T-cell (primary cell): ENCODE measurements around the gene PIGZ. TPM values are rescaled to one million over a fixed set of nuclear protein-coding genes. Genes with fewer than 3 reads are reported as not detected.

Experiments
- ATAC-seq, 4 experiments: fragments of 200-7000 bp in 3 of 4; fragments of 150-1000 bp in 1 of 4; cut with Tn5 transposase; replicated peaks in 1 of 4; 1 replicate in 3 of 4; 2 replicates in 1 of 4; pipeline ENCODE4 v1.10.0; 2021; ENCODE audit warnings: moderate library complexity in 3 of 4, mild to moderate bottlenecking in 2 of 4, moderate number of reproducible peaks in 1 of 4
- CTCF ChIA-PET, 2 donors: fragments of 300-600 bp; sonication (Branson Sonifier 250); formaldehyde crosslinking; loops; one replicate each; lab custom pipeline; 2022; ENCODE audit warnings: antibody characterized with exemption in 2 of 2; lab: Charles Lee
- POLR2A ChIA-PET, 2 donors: fragments of 300-600 bp; sonication (Branson Sonifier 250); formaldehyde crosslinking; loops; one replicate each; lab custom pipeline; 2022; ENCODE audit warnings: antibody characterized with exemption in 2 of 2; lab: Charles Lee
- DNase-seq, 35 experiments: peaks; one replicate each; pipeline versions ENCODE4 v3.0.0 to v3.0.0-alpha.2; 2013 to 2023
- H3K27ac ChIP-seq: one replicate; pipeline ENCODE4 v1.5.1; 2013; ENCODE audit warnings: low read length
- H3K27me3 ChIP-seq, 2 experiments: replicated peaks in 1 of 2; 1 replicate in 1 of 2; 2 replicates in 1 of 2; pipeline versions ENCODE4 v1.6.1 to v1.7.0; 2013; ENCODE audit warnings: low read length in 1 of 2, mixed read lengths in 1 of 2; ENCODE audit not compliant: control insufficient read depth in 2 of 2, insufficient read depth in 2 of 2; ENCODE audit errors: extremely low read depth in 1 of 2
- H3K36me3 ChIP-seq, 2 donors: 1 replicate in 1 of 2; 2 replicates in 1 of 2; pipeline versions ENCODE4 v1.6.1 to v1.7.0; 2013; ENCODE audit warnings: low read length in 1 of 2; ENCODE audit not compliant: control insufficient read depth in 2 of 2, insufficient read depth in 1 of 2; ENCODE audit errors: extremely low read depth in 1 of 2
- H3K4me1 ChIP-seq, 2 experiments: 1 replicate in 1 of 2; 2 replicates in 1 of 2; pipeline versions ENCODE4 v1.6.1 to v1.7.0; 2013; ENCODE audit warnings: low read length in 2 of 2, mixed read lengths in 1 of 2; ENCODE audit not compliant: insufficient read depth in 2 of 2, control insufficient read depth in 1 of 2; ENCODE audit errors: extremely low read depth in 1 of 2
- H3K4me3 ChIP-seq, 2 donors: 1 replicate in 1 of 2; 2 replicates in 1 of 2; pipeline versions ENCODE4 v1.5.1 to v1.7.0; 2013; ENCODE audit warnings: mild to moderate bottlenecking in 2 of 2, low read length in 1 of 2, moderate library complexity in 1 of 2; ENCODE audit not compliant: control insufficient read depth in 1 of 2; ENCODE audit errors: extremely low read depth in 1 of 2
- H3K9me3 ChIP-seq: 2 replicates; pipeline ENCODE4 v1.7.0; 2013
- H3K27ac Mint-ChIP-seq, 2 donors: one replicate each; pipeline ENCODE4 v1.8.0; 2020 to 2021; ENCODE audit warnings: mild to moderate bottlenecking in 2 of 2, mixed read lengths in 2 of 2
- H3K27me3 Mint-ChIP-seq, 2 donors: one replicate each; pipeline ENCODE4 v1.8.0; 2021 to 2022; ENCODE audit warnings: mixed read lengths in 2 of 2
- H3K36me3 Mint-ChIP-seq: one replicate; pipeline ENCODE4 v1.8.0; 2021; ENCODE audit warnings: mixed read lengths
- H3K4me1 Mint-ChIP-seq, 3 donors: one replicate each; pipeline ENCODE4 v1.8.0; 2020 to 2022; ENCODE audit warnings: mixed read lengths in 3 of 3, mild to moderate bottlenecking in 1 of 3
- H3K4me3 Mint-ChIP-seq, 3 donors: one replicate each; pipeline ENCODE4 v1.8.0; 2020 to 2022; ENCODE audit warnings: mild to moderate bottlenecking in 3 of 3, mixed read lengths in 3 of 3, moderate library complexity in 3 of 3
- H3K9me3 Mint-ChIP-seq, 3 donors: one replicate each; pipeline ENCODE4 v1.8.0; 2020 to 2022; ENCODE audit warnings: mixed read lengths in 3 of 3
- WGBS: methylation state at CpG from one replicate; pipeline ENCODE4 v1.1.5; 2013; ENCODE audit warnings: missing lambda C conversion rate; ENCODE audit not compliant: insufficient coverage; 5-methylcytosine and 5-hydroxymethylcytosine counted together
- total RNA-seq, 35 experiments: library from RNA in 6 of 35; stranded (reverse) in 6 of 35; fragments of 120-200 nt in 1 of 35; gene quantifications; one replicate each; pipeline versions ENCODE4 v1.2.1 to v1.2.4 and lab custom pipeline; 2013 to 2026

PIGZ gene
- total RNA-seq, 5 donors from 2014 or later (not counting 1 experiment from before 2014, with no cell fraction given) = 0.28 to 1.3 (median 1.1) TPM

DNA sequence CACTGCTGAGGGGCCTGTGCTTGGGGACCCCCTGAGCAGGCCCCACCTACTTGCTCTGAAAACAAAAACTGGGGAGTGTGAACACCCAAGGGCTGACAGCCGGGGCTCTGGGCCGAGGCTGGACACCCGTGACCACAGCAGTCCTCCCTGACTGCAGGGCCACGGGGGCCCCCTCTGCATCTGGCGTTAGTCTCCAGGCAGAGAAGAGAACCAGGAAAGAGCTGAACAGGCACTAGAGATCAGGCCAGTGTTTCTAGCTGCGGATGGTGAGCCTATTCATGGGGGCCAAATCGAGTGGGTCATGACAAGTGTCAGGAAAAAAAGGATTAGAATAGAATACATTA, 43.9 kb upstream of the PIGZ start:
- POLR2A ChIA-PET = no interaction called here

GRCh38 chr3:197011780-197012539, 43.3 kb upstream of the PIGZ start:
- no peak for DNase-seq
- H3K36me3 ChIP-seq = no peaks in the 10 kb centered on the region
- H3K9me3 ChIP-seq = no peaks in the 10 kb centered on the region
- H3K9me3 Mint-ChIP-seq = no peaks in the 10 kb centered on the region
- no peak for ATAC-seq
- H3K4me3 Mint-ChIP-seq = no peak overlapping the region
- no peaks in the 10 kb centered on the region for H3K27me3 Mint-ChIP-seq
- 91% methylated on average over 24 of the region's 25 CpGs for WGBS
- H3K36me3 Mint-ChIP-seq = no peaks in the 10 kb centered on the region
- no peak overlapping the region for H3K4me3 ChIP-seq
- ChIA-PET POLR2A (no interaction called here), CTCF (no interaction called here)
- peaks cover 0 to 8% of the 10 kb centered on the region in 2 experiments for H3K27me3 ChIP-seq
- no peaks in the 10 kb centered on the region for H3K4me1 Mint-ChIP-seq
- H3K27ac ChIP-seq = no peak overlapping the region
- no peaks in the 10 kb centered on the region for H3K4me1 ChIP-seq
- H3K27ac Mint-ChIP-seq = no peak overlapping the region

More for the DNA sequence above, 43.9 kb upstream of the PIGZ start:
- WGBS = 73% methylated on average over 5 of the region's 7 CpGs
- Mint-ChIP-seq H3K36me3 (no peaks in the 10 kb centered on the region), H3K27ac (no peak overlapping the region), H3K4me3 (no peak overlapping the region), H3K4me1 (no peaks in the 10 kb centered on the region), H3K9me3 (no peaks in the 10 kb centered on the region), H3K27me3 (no peaks in the 10 kb centered on the region)
- H3K4me1 ChIP-seq = no peaks in the 10 kb centered on the region
- no peak overlapping the region for H3K4me3 ChIP-seq
- CTCF ChIA-PET = no interaction called here
- H3K9me3 ChIP-seq = no peaks in the 10 kb centered on the region
- ATAC-seq = no peak
- no peak overlapping the region for H3K27ac ChIP-seq
- DNase-seq = no peak
- H3K27me3 ChIP-seq = peaks cover 0 to 9% of the 10 kb centered on the region in 2 experiments
- H3K36me3 ChIP-seq = no peaks in the 10 kb centered on the region

GRCh38 chr3:197010556-197011351, 42.1 kb upstream of the PIGZ start:
- no peaks in the 10 kb centered on the region for H3K36me3 ChIP-seq
- peaks cover 0 to 6% of the 10 kb centered on the region in 2 experiments for H3K27me3 ChIP-seq
- Mint-ChIP-seq H3K36me3 (no peaks in the 10 kb centered on the region), H3K27ac (no peak overlapping the region), H3K27me3 (no peaks in the 10 kb centered on the region), H3K9me3 (no peaks in the 10 kb centered on the region), H3K4me3 (no peak overlapping the region), H3K4me1 (no peaks in the 10 kb centered on the region)
- CTCF ChIA-PET = no interaction called here
- no peak for DNase-seq
- WGBS = 89% methylated on average over 27 of the region's 30 CpGs
- POLR2A ChIA-PET = no interaction called here
- H3K4me3 ChIP-seq = no peak overlapping the region
- ATAC-seq = no peak
- H3K9me3 ChIP-seq = no peaks in the 10 kb centered on the region
- no peaks in the 10 kb centered on the region for H3K4me1 ChIP-seq
- no peak overlapping the region for H3K27ac ChIP-seq

DNA sequence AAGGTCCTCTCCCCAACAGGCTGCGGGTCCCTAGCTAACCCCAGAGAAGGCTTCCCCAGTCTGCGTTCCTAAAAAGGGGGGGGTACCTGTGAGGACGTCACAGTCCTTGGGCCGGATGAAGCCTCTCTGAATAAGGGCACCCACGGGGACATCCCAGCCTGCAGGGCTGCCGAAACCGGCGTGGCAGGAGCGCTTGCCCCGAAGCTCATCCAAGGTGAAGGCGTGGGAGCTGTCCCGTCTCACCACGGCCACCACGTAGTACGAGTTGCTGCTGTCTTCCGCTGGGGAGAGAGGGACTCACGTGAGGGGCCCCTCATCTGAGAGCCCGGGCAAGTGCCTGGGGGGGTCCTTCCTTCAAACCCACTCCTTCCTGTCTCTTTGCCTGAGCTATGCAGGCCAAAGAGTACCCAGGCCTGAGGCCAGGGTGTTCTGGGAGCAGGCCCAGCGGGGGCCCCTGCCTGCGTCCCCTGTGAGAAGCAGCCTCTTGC, 40.9 kb upstream of the PIGZ start:
- 82% methylated on average over 18 of the region's 20 CpGs for WGBS
- no peak for DNase-seq
- Mint-ChIP-seq H3K27me3 (no peaks in the 10 kb centered on the region), H3K9me3 (no peaks in the 10 kb centered on the region), H3K36me3 (no peaks in the 10 kb centered on the region), H3K27ac (no peak overlapping the region), H3K4me1 (peaks cover 0 to under 1% (median 0%) of the 10 kb centered on the region in 3 donors), H3K4me3 (no peak overlapping the region)
- Histone ChIP-seq H3K27ac (no peak overlapping the region), H3K9me3 (no peaks in the 10 kb centered on the region), H3K27me3 (peaks cover 0 to 6% of the 10 kb centered on the region in 2 experiments), H3K36me3 (no peaks in the 10 kb centered on the region), H3K4me3 (no peak overlapping the region), H3K4me1 (no peaks in the 10 kb centered on the region)
- no peak for ATAC-seq
- CTCF ChIA-PET = no interaction called here
- POLR2A ChIA-PET = no interaction called here

DNA sequence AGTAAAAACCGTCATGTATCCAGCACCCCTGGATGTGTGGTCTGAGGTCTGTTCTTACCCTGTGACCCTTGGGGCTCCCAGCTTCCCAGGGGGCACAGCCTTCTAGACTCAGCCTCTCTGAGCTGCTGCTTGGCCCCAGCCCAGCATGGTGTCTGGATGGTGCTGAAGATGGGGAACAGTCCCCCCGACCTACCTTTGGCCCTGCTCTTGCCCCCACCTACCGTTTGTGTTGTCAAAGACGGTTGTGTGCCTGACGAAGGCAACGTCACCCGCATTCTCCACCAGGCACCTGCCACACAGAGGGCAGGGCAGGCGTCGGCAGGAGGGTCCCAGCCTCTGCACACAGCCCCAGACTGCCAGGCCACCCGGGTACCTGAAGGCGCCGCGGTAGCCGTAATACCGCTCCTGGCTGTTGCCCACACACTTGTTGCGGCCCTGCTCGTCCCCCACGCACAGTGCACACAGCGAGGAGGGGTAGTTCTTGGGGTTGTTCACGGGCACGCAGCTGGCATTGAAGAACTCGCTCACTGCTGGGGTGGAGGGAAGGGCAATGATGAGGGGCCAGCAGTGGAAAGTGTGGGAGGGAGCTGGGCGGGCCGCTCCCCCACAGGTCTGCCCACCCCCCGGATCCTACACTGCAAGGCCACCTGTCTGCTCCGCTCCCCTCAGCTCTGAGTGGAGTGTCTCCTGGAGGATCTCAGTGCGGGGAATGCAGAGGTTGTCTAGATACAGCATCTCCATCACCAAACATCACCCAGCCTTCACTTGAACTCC, 40.0 kb upstream of the PIGZ start:
- no peak overlapping the region for H3K27ac Mint-ChIP-seq
- Histone ChIP-seq H3K36me3 (no peaks in the 10 kb centered on the region), H3K4me1 (peaks cover 0 to 9% of the 10 kb centered on the region in 2 experiments), H3K9me3 (no peaks in the 10 kb centered on the region), H3K27ac (no peak overlapping the region), H3K4me3 (no peak overlapping the region), H3K27me3 (peaks cover 0 to 6% of the 10 kb centered on the region in 2 experiments)
- H3K4me3 Mint-ChIP-seq = no peak overlapping the region
- no peaks in the 10 kb centered on the region for H3K36me3 Mint-ChIP-seq
- no peaks in the 10 kb centered on the region for H3K9me3 Mint-ChIP-seq
- CTCF ChIA-PET = no interaction called here
- 93% methylated on average over 15 of the region's 27 CpGs for WGBS
- ATAC-seq (no peak), DNase-seq (no peak)
- POLR2A ChIA-PET = no interaction called here
- H3K27me3 Mint-ChIP-seq = no peaks in the 10 kb centered on the region
- peaks cover 6 to 8% (median 8%) of the 10 kb centered on the region in 3 donors for H3K4me1 Mint-ChIP-seq

GRCh38 chr3:197007953-197008352, 39.3 kb upstream of the PIGZ start:
- no peak for ATAC-seq
- Histone ChIP-seq H3K27me3 (peaks cover 0 to 6% of the 10 kb centered on the region in 2 experiments), H3K9me3 (no peaks in the 10 kb centered on the region), H3K4me3 (no peak overlapping the region), H3K36me3 (no peaks in the 10 kb centered on the region), H3K4me1 (peaks cover 0 to 12% of the 10 kb centered on the region in 2 experiments), H3K27ac (no peak overlapping the region)
- H3K27ac Mint-ChIP-seq = no peak overlapping the region
- POLR2A ChIA-PET = no interaction called here
- DNase-seq = no peak
- H3K9me3 Mint-ChIP-seq = no peaks in the 10 kb centered on the region
- no peaks in the 10 kb centered on the region for H3K27me3 Mint-ChIP-seq
- H3K4me3 Mint-ChIP-seq = no peak overlapping the region
- WGBS = 93% methylated on average over 4 of the region's 8 CpGs
- H3K4me1 Mint-ChIP-seq = peaks cover 6 to 8% (median 8%) of the 10 kb centered on the region in 3 donors
- CTCF ChIA-PET = interaction anchor here in 1 of 2 donors (0.6 kb wide), 1 partner anchor 904 kb away, joined by 9 read pairs; no protein-coding TSS in a partner anchor
- H3K36me3 Mint-ChIP-seq = no peaks in the 10 kb centered on the region
